GM18870 (cell line): ENCODE data around the gene CORO2B.

Experiments used
- ATAC-seq: cut with Tn5 transposase; IDR thresholded peaks from one replicate; pipeline ENCODE4 v1.9.1; 2021; ENCODE audit warnings: moderate library complexity; ENCODE audit not compliant: unreplicated experiment

Gene CORO2B

DNA sequence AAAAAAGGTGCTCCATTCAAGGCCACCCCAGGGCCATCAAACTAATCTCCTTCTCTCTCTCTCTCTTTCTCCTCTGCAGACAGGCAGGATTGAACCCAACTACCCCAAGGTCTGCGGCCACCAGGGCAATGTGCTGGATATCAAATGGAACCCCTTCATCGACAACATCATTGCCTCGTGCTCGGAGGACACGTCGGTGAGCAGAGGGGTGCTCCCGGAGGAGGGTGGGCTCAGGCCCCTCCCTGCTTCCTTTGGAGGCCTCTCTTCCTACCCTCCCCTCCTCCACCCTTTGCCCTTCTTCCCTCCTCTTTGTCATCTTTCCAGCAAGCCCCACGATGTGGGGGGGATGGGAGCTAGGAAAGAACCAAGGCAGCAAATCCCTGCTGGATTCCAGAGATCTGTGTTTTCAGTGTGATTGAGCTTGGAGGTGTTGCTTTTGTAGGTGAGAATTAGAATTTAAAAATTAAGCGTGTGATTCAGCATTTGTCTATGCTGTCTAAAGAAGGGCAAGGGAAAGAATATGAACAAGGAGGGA, 116.3 kb downstream of the CORO2B start:
- ATAC-seq, result no peak

GRCh38 chr15:68696414-68697363, 117.9 kb downstream of the CORO2B start:
- no peak for ATAC-seq

GRCh38 chr15:68697711-68698690, 119.2 kb downstream of the CORO2B start:
- ATAC-seq, result no peak

GRCh38 chr15:68698708-68699107, 119.9 kb downstream of the CORO2B start:
- no peak for ATAC-seq

DNA sequence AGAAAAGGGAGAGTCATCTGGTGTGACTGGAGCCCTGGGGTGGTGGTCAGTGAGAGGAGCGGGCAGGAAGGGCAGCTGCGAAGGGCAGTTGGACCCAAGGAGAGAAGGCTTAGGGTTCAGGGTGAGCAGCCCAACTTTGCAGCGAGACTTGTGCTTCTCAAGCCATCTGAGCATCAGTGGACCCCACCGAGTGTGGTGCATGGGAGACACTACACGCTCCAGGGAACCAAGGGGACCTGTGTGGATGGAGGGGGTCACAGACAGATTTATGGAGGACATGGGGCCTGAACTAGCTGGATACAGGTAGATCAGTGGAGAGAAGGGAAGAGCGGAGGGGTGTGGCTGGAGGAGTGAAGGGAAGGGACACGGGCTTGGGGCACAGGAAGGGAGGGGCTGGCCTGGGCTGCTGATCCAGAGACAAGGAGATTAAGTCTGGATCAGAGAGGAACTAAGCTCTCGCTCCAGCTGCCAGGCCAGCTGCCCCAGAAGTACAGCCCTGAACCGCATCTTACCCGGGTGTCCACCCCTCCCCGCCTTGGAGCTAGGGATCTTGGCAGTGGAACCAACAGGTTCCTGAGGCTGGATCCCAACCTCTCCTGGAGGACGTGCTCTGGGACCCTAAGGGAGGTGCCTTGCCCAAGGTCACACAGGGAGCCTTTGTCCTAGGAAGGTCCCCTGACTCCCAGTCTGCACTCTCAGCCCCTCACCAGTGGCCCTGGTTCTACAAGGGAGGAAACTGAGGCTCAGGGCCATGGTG, 120.5 kb downstream of the CORO2B start:
- ATAC-seq, result no peak

GRCh38 chr15:68699881-68700454, 121.2 kb downstream of the CORO2B start:
- ATAC-seq, result no peak

GRCh38 chr15:68700455-68701123, 121.8 kb downstream of the CORO2B start:
- ATAC-seq, result no peak

DNA sequence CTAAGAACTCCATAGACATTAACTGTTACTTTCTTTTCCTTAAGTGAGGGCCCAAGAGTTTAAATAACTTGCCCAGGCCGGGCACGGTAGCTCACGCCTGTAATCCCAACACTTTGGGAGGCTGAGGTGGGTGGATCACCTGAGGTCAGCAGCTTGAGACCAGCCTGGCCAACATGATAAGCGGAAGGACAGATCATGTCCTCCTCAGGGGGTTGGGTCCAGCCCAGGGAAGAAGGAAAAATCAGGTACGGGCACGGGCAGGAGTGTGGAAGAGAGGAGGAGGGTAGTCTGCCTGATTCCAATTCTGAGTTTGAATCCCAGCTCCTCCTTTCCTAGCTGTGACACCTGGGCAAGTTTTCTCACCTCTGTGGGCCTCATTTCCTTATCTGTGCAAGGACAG, 123.1 kb downstream of the CORO2B start:
- no peak for ATAC-seq

- ATAC-seq, result no peak
Measured at GRCh38 chr15:68704496-68705021, 125.8 kb downstream of the CORO2B start.

DNA sequence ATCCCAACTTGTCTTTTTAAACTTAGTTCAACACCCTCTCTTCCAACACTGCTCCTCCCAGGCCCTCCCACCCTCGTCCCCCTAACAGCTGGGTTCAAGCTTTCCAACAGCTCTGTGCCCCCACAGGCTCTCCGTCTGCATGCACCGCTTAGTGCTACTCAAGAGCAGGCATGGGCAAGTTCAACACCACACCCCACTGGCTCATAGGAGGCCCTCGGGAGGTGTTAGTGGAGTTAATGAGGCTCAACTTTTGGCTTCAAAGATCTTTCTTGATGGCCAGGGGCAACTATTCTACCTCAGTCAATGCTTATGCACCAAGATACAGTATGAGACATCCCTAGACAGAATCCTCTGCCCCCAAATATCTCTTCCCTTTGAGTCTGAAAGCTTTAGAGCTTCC, 127.5 kb downstream of the CORO2B start:
- ATAC-seq, result no peak

DNA sequence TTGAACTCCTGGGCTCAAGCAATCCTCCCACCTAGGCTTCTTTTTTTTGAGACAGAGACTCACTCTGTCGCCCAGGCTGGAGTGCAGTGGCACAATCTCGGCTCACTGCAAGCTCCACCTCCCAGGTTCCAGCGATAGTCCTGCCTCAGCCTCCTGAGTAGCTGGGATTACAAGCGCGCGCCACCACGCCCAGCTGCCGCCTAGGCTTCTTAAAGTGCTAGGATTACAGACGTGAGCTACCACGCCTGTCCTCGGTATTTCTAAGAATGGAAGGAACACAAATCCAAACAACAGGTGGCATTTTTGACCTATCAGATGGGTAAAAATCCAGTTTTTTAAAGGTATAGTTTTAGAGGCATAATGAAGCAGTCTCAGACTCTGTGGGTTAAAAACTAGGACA, 128.1 kb downstream of the CORO2B start:
- ATAC-seq, result no peak

DNA sequence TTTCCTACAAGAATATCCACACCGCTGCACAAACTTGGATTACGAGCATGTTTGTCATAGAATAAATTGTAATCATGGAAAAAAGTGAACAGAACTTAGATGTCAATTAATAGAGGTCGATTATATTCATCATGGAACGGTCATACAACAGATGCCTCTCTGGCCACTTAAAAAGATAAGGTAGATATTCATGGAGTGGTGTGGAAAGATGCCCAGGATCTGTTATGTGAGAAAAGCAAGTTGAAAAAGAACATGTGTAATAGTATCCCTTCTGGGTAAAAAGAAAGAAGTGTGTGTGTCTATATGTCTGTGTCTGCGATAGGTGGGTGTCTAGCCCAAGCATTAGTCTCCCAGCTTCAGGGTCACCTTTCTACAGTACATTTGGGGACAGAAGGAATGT, 128.6 kb downstream of the CORO2B start:
- no peak for ATAC-seq

DNA sequence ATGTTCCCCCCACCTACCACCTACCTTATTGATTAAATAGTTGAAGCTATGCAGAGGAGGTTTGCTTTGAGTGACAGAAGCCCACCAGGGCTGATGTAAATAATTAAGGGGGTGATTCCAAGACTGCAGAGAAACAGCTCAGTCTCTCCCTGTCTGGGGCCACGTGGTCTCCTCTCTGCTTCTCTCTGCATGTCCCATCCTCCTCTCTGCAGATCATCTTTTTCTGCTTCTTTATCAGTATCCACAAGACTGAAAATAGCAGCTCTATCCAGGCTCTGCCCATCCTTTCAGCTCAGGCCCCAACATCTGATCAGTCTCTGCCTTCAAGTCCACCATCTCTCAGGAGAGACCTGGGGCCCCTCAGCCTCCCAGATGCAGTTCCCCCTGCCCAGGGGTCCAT, 131.1 kb downstream of the CORO2B start:
- no peak for ATAC-seq

DNA sequence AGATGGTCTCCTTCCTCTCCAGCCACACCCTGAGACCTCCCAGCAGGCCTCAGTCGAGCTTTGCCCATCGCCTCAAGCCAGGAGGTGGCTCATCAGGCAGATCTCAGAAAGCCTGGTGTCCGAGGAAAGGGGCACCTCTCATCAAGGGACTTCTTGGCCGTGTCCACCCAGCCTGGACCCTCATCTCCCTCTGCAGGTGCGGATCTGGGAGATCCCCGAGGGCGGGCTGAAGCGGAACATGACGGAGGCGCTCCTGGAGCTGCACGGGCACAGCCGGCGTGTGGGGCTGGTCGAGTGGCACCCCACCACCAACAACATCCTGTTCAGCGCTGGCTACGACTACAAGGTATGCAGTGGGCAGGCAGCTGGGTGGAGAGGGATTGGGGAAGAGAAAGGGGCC, 131.7 kb downstream of the CORO2B start:
- no peak for ATAC-seq

DNA sequence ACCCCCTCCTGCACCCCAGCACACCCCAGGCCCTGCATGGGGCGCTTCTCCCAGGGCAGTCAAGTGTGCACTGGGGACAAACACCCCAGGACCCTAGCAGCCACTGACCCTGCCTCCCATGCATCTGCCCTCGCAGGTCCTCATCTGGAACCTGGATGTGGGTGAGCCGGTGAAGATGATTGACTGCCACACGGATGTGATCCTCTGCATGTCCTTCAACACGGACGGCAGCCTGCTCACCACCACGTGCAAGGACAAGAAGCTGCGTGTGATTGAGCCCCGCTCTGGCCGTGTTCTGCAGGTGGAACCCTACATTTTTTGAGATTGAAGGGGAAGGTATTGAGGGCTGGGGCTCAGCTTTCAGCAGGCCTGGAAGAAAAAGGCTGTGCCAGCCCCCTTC, 132.6 kb downstream of the CORO2B start:
- ATAC-seq, result no peak

DNA sequence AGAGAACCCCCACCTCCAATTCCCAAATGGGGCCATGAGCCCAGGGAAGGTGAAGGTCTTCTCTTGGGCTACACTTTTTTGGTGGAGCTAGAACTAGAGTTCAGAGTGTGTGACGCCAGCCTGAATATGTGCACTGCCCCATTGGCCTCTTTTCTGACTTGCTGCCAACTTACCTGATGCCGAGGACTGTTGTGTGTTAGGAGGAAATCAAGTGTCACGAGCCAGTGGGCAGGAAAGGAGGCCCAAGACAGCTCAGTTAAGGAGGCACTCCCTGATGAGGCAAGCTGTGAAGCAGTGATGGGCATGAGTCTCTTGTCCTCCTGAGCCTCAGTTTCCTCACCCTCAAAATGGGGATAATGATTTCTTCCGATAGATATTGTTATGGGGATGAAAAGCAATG, 134.1 kb downstream of the CORO2B start:
- ATAC-seq, result no peak

DNA sequence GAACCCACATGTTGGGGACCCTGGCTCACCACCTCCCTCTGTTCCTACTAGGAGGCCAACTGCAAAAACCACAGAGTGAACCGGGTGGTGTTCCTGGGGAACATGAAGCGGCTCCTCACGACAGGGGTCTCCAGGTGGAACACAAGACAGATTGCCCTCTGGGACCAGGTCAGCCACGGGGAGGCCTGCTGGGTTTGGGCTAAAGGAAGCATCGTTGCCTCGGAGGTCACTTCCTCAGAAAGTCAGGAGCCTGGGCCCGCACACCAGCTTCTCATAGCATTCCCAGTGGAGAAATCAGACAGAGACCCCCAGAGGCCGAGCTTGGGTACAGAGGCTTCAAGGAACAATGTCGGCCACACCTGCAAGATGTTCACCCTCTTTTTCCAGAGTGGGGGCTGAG, 135.1 kb downstream of the CORO2B start:
- no peak for ATAC-seq

DNA sequence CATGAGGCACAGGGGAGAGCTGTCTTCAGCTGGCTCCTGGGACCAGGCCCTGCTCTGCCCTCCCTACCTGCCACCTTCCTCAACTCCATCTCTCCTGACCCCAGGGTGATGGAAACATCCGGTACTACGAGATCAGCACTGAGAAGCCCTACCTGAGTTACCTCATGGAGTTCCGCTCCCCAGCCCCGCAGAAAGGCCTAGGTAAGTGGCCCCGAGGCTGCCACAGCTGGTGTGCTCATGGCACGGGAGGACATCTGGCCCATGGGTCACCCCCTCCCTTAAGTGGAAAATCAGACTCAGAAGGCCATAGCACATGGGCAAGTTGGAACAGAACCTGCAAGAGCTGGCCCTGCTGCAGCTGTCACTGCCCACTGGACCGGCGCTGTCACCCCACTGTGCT, 136.3 kb downstream of the CORO2B start:
- ATAC-seq, result no peak

GRCh38 chr15:68717951-68718350, 139.2 kb downstream of the CORO2B start:
- ATAC-seq, result no peak

DNA sequence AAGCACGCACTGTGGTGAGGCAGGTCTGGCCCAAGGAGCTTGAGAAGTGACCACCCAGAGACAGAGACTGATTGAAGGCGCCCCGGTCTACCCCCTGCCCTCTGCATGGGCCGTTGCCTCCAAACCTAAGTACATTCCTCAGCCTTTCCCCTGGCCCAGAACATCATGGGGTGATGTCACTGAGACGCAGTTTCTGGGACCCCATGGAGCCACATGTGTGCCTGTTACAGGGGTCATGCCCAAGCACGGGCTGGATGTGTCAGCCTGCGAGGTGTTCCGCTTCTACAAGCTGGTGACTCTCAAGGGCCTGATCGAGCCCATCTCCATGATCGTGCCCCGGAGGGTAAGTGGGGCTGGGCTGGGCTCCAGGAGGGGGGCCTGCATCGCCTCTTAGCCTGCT, 139.7 kb downstream of the CORO2B start:
- ATAC-seq, result no peak
